ENCODE results near the gene MKLN1.

- TF ChIP-seq CTCF (conservative IDR thresholded peaks at IDR 0.05; ENCODE audit: low read depth, low read length) (no peak), USF2 (IDR thresholded peaks at IDR 0.05; ENCODE audit: low read depth, low read length) (no peak), POLR2A (IDR thresholded peaks at IDR 0.05; ENCODE audit: low read depth, low read length) (no peak), CEBPB (IDR thresholded peaks at IDR 0.05; ENCODE audit: low read depth, low read length) (no peak), RAD21 (IDR thresholded peaks at IDR 0.05; ENCODE audit: low read length) (no peak), RFX5 (IDR thresholded peaks at IDR 0.05; ENCODE audit: low read depth, low read length) (no peak), SMC3 (IDR thresholded peaks at IDR 0.05; ENCODE audit: low read depth, low read length) (no peak)
Observed at GRCh38 chr7:131425992-131426391, 98.3 kb downstream of the MKLN1 start.
